Measurements from ENCODE around the gene CLOCK.

The CLOCK gene

GRCh38 chr4:55468724-55469123 lies 78.0 kb downstream of the CLOCK start:
- H3K4me3 ChIP-seq (ENCODE audit: insufficient read depth, low read length, poor library complexity, severe bottlenecking) = no peak overlapping the region
- no peak overlapping the region for H2AFZ ChIP-seq (ENCODE audit: low read depth, low read length, severe bottlenecking)
- H3F3A ChIP-seq (ENCODE audit: insufficient read depth) = no peaks in the 10 kb centered on the region
- H3K9ac ChIP-seq (ENCODE audit: low read length) = no peak overlapping the region
- H3K36me3 ChIP-seq (ENCODE audit: low read length) = no peaks in the 10 kb centered on the region
- no peak for TF ChIP-seq CTCF (IDR thresholded peaks at IDR 0.05; ENCODE audit: insufficient read depth, low read length, poor library complexity, severe bottlenecking)
- no peak for TF ChIP-seq EZH2phosphoT487 (conservative IDR thresholded peaks at IDR 0.05; ENCODE audit: low read length)
- H3K4me2 ChIP-seq (ENCODE audit: low read depth, low read length, poor library complexity, severe bottlenecking) = no peak overlapping the region
- H3K9me2 ChIP-seq (replicated peaks; ENCODE audit: insufficient read depth, low read length) = no peaks in the 10 kb centered on the region
- H3K79me2 ChIP-seq (ENCODE audit: insufficient read depth, low read length) = no peaks in the 10 kb centered on the region
- H4K20me1 ChIP-seq (ENCODE audit: low read depth, low read length) = no peaks in the 10 kb centered on the region
- no peak overlapping the region for H3K27ac ChIP-seq (ENCODE audit: low read depth, low read length)
- H3K27me3 ChIP-seq (ENCODE audit: low read length) = no peaks in the 10 kb centered on the region
- H3K9me3 ChIP-seq (ENCODE audit: insufficient read depth, low read length) = no peaks in the 10 kb centered on the region

- H3K27ac ChIP-seq (ENCODE audit: low read depth, low read length) = no peak overlapping the region
- no peaks in the 10 kb centered on the region for H3F3A ChIP-seq (ENCODE audit: insufficient read depth)
- no peak overlapping the region for H3K4me2 ChIP-seq (ENCODE audit: low read depth, low read length, poor library complexity, severe bottlenecking)
- H3K9ac ChIP-seq (ENCODE audit: low read length) = no peak overlapping the region
- no peaks in the 10 kb centered on the region for H3K9me3 ChIP-seq (ENCODE audit: insufficient read depth, low read length)
- H3K9me2 ChIP-seq (replicated peaks; ENCODE audit: insufficient read depth, low read length) = no peaks in the 10 kb centered on the region
- H2AFZ ChIP-seq (ENCODE audit: low read depth, low read length, severe bottlenecking) = no peak overlapping the region
- TF ChIP-seq CTCF (IDR thresholded peaks at IDR 0.05; ENCODE audit: insufficient read depth, low read length, poor library complexity, severe bottlenecking) (no peak), EZH2phosphoT487 (conservative IDR thresholded peaks at IDR 0.05; ENCODE audit: low read length) (no peak)
- H3K4me3 ChIP-seq (ENCODE audit: insufficient read depth, low read length, poor library complexity, severe bottlenecking) = no peak overlapping the region
- H4K20me1 ChIP-seq (ENCODE audit: low read depth, low read length) = no peaks in the 10 kb centered on the region
- H3K27me3 ChIP-seq (ENCODE audit: low read length) = no peaks in the 10 kb centered on the region
- no peaks in the 10 kb centered on the region for H3K79me2 ChIP-seq (ENCODE audit: insufficient read depth, low read length)
- H3K36me3 ChIP-seq (ENCODE audit: low read length) = no peaks in the 10 kb centered on the region
Measured at GRCh38 chr4:55466001-55466400, 80.7 kb downstream of the CLOCK start.

- Histone ChIP-seq H3K9me3 (ENCODE audit: insufficient read depth, low read length) (no peaks in the 10 kb centered on the region), H2AFZ (ENCODE audit: low read depth, low read length, severe bottlenecking) (no peak overlapping the region), H3K9me2 (replicated peaks; ENCODE audit: insufficient read depth, low read length) (no peaks in the 10 kb centered on the region), H3K79me2 (ENCODE audit: insufficient read depth, low read length) (no peaks in the 10 kb centered on the region), H3K9ac (ENCODE audit: low read length) (no peak overlapping the region), H3K4me3 (ENCODE audit: insufficient read depth, low read length, poor library complexity, severe bottlenecking) (no peak overlapping the region), H3F3A (ENCODE audit: insufficient read depth) (no peaks in the 10 kb centered on the region), H3K27me3 (ENCODE audit: low read length) (no peaks in the 10 kb centered on the region), H3K27ac (ENCODE audit: low read depth, low read length) (no peak overlapping the region), H4K20me1 (ENCODE audit: low read depth, low read length) (no peaks in the 10 kb centered on the region), H3K36me3 (ENCODE audit: low read length) (no peaks in the 10 kb centered on the region), H3K4me2 (ENCODE audit: low read depth, low read length, poor library complexity, severe bottlenecking) (no peak overlapping the region)
- no peak for TF ChIP-seq CTCF (IDR thresholded peaks at IDR 0.05; ENCODE audit: insufficient read depth, low read length, poor library complexity, severe bottlenecking)
Measured at GRCh38 chr4:55458611-55459010, 88.1 kb downstream of the CLOCK start.

- no peaks in the 10 kb centered on the region for H3K79me2 ChIP-seq (ENCODE audit: insufficient read depth, low read length)
- H3K4me2 ChIP-seq (ENCODE audit: low read depth, low read length, poor library complexity, severe bottlenecking) = no peak overlapping the region
- no peaks in the 10 kb centered on the region for H3K36me3 ChIP-seq (ENCODE audit: low read length)
- no peaks in the 10 kb centered on the region for H3F3A ChIP-seq (ENCODE audit: insufficient read depth)
- no peaks in the 10 kb centered on the region for H4K20me1 ChIP-seq (ENCODE audit: low read depth, low read length)
- H3K9me2 ChIP-seq (replicated peaks; ENCODE audit: insufficient read depth, low read length) = no peaks in the 10 kb centered on the region
- no peaks in the 10 kb centered on the region for H3K27me3 ChIP-seq (ENCODE audit: low read length)
- no peak overlapping the region for H2AFZ ChIP-seq (ENCODE audit: low read depth, low read length, severe bottlenecking)
- TF ChIP-seq CTCF (IDR thresholded peaks at IDR 0.05; ENCODE audit: insufficient read depth, low read length, poor library complexity, severe bottlenecking) = no peak
- no peak for TF ChIP-seq EZH2phosphoT487 (conservative IDR thresholded peaks at IDR 0.05; ENCODE audit: low read length)
- no peaks in the 10 kb centered on the region for H3K9me3 ChIP-seq (ENCODE audit: insufficient read depth, low read length)
- H3K27ac ChIP-seq (ENCODE audit: low read depth, low read length) = no peak overlapping the region
- no peak overlapping the region for H3K9ac ChIP-seq (ENCODE audit: low read length)
- no peak overlapping the region for H3K4me3 ChIP-seq (ENCODE audit: insufficient read depth, low read length, poor library complexity, severe bottlenecking)
Measured at GRCh38 chr4:55458164-55458563, 88.5 kb downstream of the CLOCK start.
